Measurements from ENCODE around the gene CTNNBL1. TPM values are rescaled to one million over a fixed set of nuclear protein-coding genes. Genes with fewer than 3 reads are reported as not detected.
A peak's percentile ranks its signal among the peaks of the same experiment; 100 is the strongest.

Gene CTNNBL1
- total and polyA plus RNA-seq, 11 donors = 22.6 to 68.9 (median 50.5) TPM

DNA sequence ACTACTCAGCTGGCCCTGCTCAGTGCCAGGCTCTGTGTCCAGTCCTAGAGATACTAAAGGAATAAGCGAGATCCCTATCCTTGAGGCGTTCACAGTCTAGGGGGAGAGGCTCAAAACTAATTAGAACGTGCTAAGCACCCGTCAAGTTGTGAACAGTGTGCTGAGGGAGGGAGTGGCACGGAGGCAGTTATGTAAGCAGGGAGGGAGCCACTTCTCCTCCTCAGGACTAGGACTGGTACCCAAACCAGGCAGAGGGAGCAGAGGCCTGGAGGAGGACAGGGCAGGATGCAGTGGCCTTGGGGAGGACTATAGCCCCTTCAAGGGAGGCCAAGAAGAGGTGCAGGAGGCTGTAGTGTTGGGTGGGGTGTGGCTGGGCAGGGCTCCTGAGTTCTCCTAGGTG is 169.5 kb downstream of the CTNNBL1 start:
- no peak overlapping the region for H3K4me3 ChIP-seq
- H3K27me3 ChIP-seq = no peaks in the 10 kb centered on the region
- no peak overlapping the region for H3K27ac ChIP-seq
- WGBS, 4 donors = 93 to 97% (median 96%) methylated on average over 5 of the region's 5 CpGs
- ATAC-seq (no peak), DNase-seq (no peak)
- no peaks in the 10 kb centered on the region for H3K4me1 ChIP-seq
- intact Hi-C loops (cut with DNase I) = no loop called here
- H3K9me3 ChIP-seq = no peaks in the 10 kb centered on the region
- peaks cover 0 to 74% (median 47%) of the 10 kb centered on the region in 9 donors for H3K36me3 ChIP-seq
- TF ChIP-seq POLR2A (IDR thresholded peaks at IDR 0.05) = no peak
- TF ChIP-seq, protein P1, sequence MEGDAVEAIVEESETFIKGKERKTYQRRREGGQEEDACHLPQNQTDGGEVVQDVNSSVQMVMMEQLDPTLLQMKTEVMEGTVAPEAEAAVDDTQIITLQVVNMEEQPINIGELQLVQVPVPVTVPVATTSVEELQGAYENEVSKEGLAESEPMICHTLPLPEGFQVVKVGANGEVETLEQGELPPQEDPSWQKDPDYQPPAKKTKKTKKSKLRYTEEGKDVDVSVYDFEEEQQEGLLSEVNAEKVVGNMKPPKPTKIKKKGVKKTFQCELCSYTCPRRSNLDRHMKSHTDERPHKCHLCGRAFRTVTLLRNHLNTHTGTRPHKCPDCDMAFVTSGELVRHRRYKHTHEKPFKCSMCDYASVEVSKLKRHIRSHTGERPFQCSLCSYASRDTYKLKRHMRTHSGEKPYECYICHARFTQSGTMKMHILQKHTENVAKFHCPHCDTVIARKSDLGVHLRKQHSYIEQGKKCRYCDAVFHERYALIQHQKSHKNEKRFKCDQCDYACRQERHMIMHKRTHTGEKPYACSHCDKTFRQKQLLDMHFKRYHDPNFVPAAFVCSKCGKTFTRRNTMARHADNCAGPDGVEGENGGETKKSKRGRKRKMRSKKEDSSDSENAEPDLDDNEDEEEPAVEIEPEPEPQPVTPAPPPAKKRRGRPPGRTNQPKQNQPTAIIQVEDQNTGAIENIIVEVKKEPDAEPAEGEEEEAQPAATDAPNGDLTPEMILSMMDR (IDR thresholded peaks at IDR 0.05) = no peak

DNA sequence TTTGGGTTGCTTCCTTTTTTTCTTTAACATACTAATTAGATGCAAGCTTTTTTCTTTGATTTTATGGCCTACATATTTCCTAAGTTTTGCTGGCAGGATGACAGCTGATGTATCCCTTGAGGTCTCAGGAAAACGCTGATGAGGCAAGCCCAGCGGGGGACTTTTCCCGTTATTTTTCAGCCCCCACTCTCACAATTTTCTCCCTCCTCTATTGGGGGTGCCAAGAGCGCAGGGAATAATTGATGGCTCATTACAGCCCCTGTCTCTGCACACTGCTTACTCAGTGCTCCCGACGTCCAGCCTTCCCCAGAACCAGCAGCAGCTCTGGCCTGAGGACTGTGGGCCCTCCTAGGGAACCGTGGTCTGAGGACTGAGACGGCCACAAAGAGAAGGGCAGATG is 170.5 kb downstream of the CTNNBL1 start:
- TF ChIP-seq POLR2A (IDR thresholded peaks at IDR 0.05) = no peak
- TF ChIP-seq, protein P1 (IDR thresholded peaks at IDR 0.05) = no peak
- no peak for ATAC-seq
- intact Hi-C loops (cut with DNase I) = no loop called here
- 72 to 85% (median 77%) methylated on average over 8 of the region's 8 CpGs for WGBS, 4 donors
- Histone ChIP-seq H3K27ac (no peak overlapping the region), H3K4me3 (no peak overlapping the region), H3K9me3 (no peaks in the 10 kb centered on the region), H3K4me1 (no peaks in the 10 kb centered on the region), H3K27me3 (no peaks in the 10 kb centered on the region), H3K36me3 (peaks cover 0 to 76% (median 47%) of the 10 kb centered on the region in 9 donors)
- no peak for DNase-seq

DNA sequence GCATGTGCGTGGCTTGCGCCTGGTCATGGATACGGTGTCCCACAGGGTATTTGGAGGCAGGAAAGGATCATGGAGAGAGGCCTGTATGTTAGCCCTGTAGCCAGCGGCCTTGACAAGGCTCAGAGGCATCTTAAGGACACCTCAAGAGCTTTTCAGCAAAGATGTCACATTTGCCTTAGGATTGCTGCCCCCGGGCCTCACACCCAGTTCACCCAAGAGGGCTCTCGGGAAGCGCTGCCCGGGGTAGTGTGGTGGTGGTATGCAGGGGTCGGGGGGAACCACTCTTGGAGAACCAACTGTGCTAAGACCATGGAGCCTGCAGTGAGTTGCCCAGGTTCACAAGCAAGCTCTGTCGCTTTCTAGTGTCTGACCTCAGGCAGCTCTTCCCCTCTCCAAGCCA is 172.2 kb downstream of the CTNNBL1 start:
- H3K27me3 ChIP-seq = no peaks in the 10 kb centered on the region
- peaks cover 0 to 70% (median 39%) of the 10 kb centered on the region in 9 donors for H3K36me3 ChIP-seq
- no peak overlapping the region for H3K4me3 ChIP-seq
- 92 to 98% (median 96%) methylated on average over 9 to 10 of the region's 10 CpGs for WGBS, 4 donors
- H3K27ac ChIP-seq = peak overlapping the region in 1 of 12 donors; percentile 76
- TF ChIP-seq, protein P1 (IDR thresholded peaks at IDR 0.05) = no peak
- TF ChIP-seq POLR2A (IDR thresholded peaks at IDR 0.05) = no peak
- no peak for DNase-seq
- intact Hi-C loops (cut with DNase I) = no loop called here
- no peaks in the 10 kb centered on the region for H3K9me3 ChIP-seq
- no peaks in the 10 kb centered on the region for H3K4me1 ChIP-seq
- ATAC-seq = no peak

DNA sequence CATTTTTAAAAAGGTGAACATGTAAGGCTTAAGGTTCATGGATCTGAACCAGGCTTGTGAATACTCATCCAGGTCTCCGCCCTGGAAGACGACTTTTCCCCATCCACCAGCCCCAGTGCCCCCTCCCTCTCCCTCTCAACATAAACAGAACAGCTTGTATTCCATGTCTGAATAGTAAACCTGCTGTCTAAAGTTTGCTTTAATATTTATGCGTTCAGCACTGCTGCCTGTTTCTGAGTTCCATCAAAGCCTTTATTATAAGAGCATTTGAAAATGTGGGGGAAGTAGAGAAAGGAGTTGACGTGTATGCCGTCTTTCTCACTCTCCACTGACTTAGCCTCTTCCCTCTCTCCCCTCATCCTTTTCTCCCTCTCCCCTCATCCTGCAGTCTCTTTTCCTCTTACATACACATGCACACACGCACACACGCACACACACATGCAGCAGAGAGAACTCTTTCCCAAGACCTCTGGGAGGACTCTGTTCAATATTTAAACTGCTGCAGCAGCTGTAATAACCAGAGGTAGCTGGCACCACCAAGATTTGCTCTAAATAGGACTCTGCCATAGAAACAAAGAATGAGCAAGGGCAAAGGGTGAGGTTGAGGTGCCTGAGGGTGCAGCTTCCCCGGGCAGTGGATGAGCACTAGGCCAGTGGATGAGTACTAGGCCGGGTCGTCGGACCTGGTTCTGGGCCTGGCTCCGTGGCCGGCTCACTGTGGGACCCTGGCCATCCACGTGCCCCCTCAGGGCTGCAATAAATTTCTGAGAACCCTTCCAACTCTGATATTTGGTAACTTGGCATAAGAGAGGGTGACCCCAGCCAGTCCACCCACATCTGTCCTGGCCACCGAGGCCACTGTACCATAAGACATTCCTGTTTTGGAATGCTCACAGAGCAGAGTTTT is 173.7 kb downstream of the CTNNBL1 start:
- ATAC-seq (no peak), DNase-seq (no peak)
- peaks cover 0 to 69% (median 35%) of the 10 kb centered on the region in 9 donors for H3K36me3 ChIP-seq
- H3K4me1 ChIP-seq = no peaks in the 10 kb centered on the region
- WGBS, 4 donors = 87 to 94% (median 92%) methylated on average over 15 of the region's 15 CpGs
- no peaks in the 10 kb centered on the region for H3K9me3 ChIP-seq
- H3K4me3 ChIP-seq = no peak overlapping the region
- intact Hi-C loops (cut with DNase I) = no loop called here
- TF ChIP-seq, protein P1 (IDR thresholded peaks at IDR 0.05) = no peak
- TF ChIP-seq POLR2A (IDR thresholded peaks at IDR 0.05) = no peak
- H3K27me3 ChIP-seq = no peaks in the 10 kb centered on the region
- peak overlapping the region in 1 of 12 donors; percentile 76 for H3K27ac ChIP-seq

Data from heart left ventricle (tissue), 16 donors.